GM12878 (cell line): ENCODE results near the gene PHLPP1. TPM values are rescaled to one million over a fixed set of nuclear protein-coding genes. Genes with fewer than 3 reads are reported as not detected.
A peak's percentile ranks its signal among the peaks of the same experiment; 100 is the strongest.

Experiments
- ATAC-seq: fragments of 200-7000 bp; cut with Tn5 transposase; 3 replicates; pipeline ENCODE4 v1.9.1; 2020; ENCODE audit warnings: mild to moderate bottlenecking, moderate library complexity
- BruUV-seq: library from RNA; stranded (reverse); fragments of 400-500 nt; replicated peaks from 2 replicates; lab custom pipeline; 2021; lab: Mats Ljungman, UMichigan
- CTCF ChIA-PET: fragments of 300-600 bp; sonication (Branson Sonifier 250); formaldehyde crosslinking; extraction: SDS; loops from one replicate; lab custom pipeline; 2021; ENCODE audit warnings: inconsistent platforms; lab: Yijun Ruan, JAX
- POLR2A ChIA-PET: fragments of 350-600 bp; formaldehyde crosslinking; extraction: SDS; loops from one replicate; lab custom pipeline; 2021; ENCODE audit warnings: inconsistent platforms; lab: Charles Lee
- RAD21 ChIA-PET: fragments of 300-600 bp; sonication (Branson Sonifier 250); formaldehyde crosslinking; loops from one replicate; lab custom pipeline; 2023; ENCODE audit warnings: antibody characterized with exemption; ENCODE audit not compliant: unreplicated experiment; lab: Charles Lee
- SMC1A ChIA-PET: fragments of 300-600 bp; sonication (Branson Sonifier 250); formaldehyde crosslinking; loops from one replicate; lab custom pipeline; 2023; ENCODE audit not compliant: unreplicated experiment, uncharacterized antibody; lab: Charles Lee
- DNase-seq: peaks from one replicate; pipeline ENCODE4 v3.0.0-alpha.2; 2011; ENCODE audit warnings: low read depth, low spot score
- FAIRE-seq: peaks from 3 replicates; lab custom pipeline; 2011; peaks lifted over from hg19 to GRCh38; lab: Jason Lieb, UNC
- H2AFZ ChIP-seq: 2 replicates; pipeline ENCODE4 v1.6.0; 2011; ENCODE audit warnings: low read depth, low read length, control low read depth; ENCODE audit not compliant: control insufficient read depth
- H3K27ac ChIP-seq: 2 replicates; pipeline ENCODE4 v1.5.1; 2011; ENCODE audit warnings: control low read depth; ENCODE audit not compliant: control insufficient read depth, insufficient read depth
- H3K27me3 ChIP-seq, 2 experiments: replicated peaks in 1 of 2; 2 replicates each; pipeline versions ENCODE4 v1.6.0 to v1.6.1; 2011; ENCODE audit warnings: low read length in 1 of 2; ENCODE audit not compliant: control insufficient read depth in 2 of 2, insufficient read depth in 2 of 2
- H3K36me3 ChIP-seq, 2 experiments: 2 replicates each; pipeline ENCODE4 v1.5.1; 2011; ENCODE audit warnings: low read length in 1 of 2; ENCODE audit not compliant: control insufficient read depth in 2 of 2, insufficient read depth in 2 of 2
- H3K4me1 ChIP-seq: 2 replicates; pipeline ENCODE4 v1.6.1; 2011; ENCODE audit warnings: mild to moderate bottlenecking, low read length, moderate library complexity, mixed read lengths; ENCODE audit not compliant: control insufficient read depth, insufficient read depth
- H3K4me2 ChIP-seq: 2 replicates; pipeline ENCODE4 v1.6.0; 2011; ENCODE audit warnings: control low read depth; ENCODE audit not compliant: control insufficient read depth, insufficient read depth
- H3K4me3 ChIP-seq: fragments of 200-600 bp; sonication (generic); 2 replicates; pipeline ENCODE4 v1.5.1; 2016
- H3K79me2 ChIP-seq: 2 replicates; pipeline ENCODE4 v1.6.0; 2011; ENCODE audit warnings: low read length; ENCODE audit not compliant: control insufficient read depth, insufficient read depth
- H3K9ac ChIP-seq: 2 replicates; pipeline ENCODE4 v1.8.0; 2011; ENCODE audit warnings: low read length, control low read depth, mixed read lengths; ENCODE audit not compliant: control insufficient read depth, insufficient read depth
- H3K9me3 ChIP-seq: replicated peaks from 3 replicates; pipeline ENCODE4 v1.5.1; 2011; ENCODE audit warnings: mild to moderate bottlenecking, low read length; ENCODE audit not compliant: control insufficient read depth, insufficient read depth
- H4K20me1 ChIP-seq: 2 replicates; pipeline ENCODE4 v1.6.0; 2011; ENCODE audit not compliant: control insufficient read depth, insufficient read depth
- CBX5 ChIP-seq: sonication (generic); IDR thresholded peaks from 2 replicates; pipeline ENCODE4 v1.6.1; 2016; ENCODE audit warnings: low read depth, moderate library complexity, mild to moderate bottlenecking, inconsistent platforms
- CHD1 ChIP-seq: IDR thresholded peaks from 2 replicates; pipeline ENCODE4 v1.6.1; 2012; ENCODE audit warnings: low read depth, low read length, improper control_type of control experiment
- DPF2 ChIP-seq: fragments of 450-650 bp; IDR thresholded peaks from 2 replicates; pipeline ENCODE4 v1.6.1; 2017; ENCODE audit warnings: mild to moderate bottlenecking
- MYB ChIP-seq: fragments of 150-350 bp; IDR thresholded peaks from 2 replicates; pipeline ENCODE4 v1.6.1; 2014; ENCODE audit warnings: mild to moderate bottlenecking, low read depth, low read length, borderline replicate concordance
- NRF1 ChIP-seq: conservative IDR thresholded peaks from 2 replicates; pipeline ENCODE4 v1.6.1; 2011; ENCODE audit warnings: mild to moderate bottlenecking, low read depth, low read length, improper control_type of control experiment
- RAD51 ChIP-seq: fragments of 450-650 bp; IDR thresholded peaks from 2 replicates; pipeline ENCODE4 v1.6.1; 2016; ENCODE audit warnings: moderate library complexity, mild to moderate bottlenecking, inconsistent platforms
- RFX5 ChIP-seq: IDR thresholded peaks from 2 replicates; pipeline ENCODE4 v1.6.1; 2011; ENCODE audit warnings: low read depth, low read length, improper control_type of control experiment
- RUNX3 ChIP-seq: IDR thresholded peaks from 2 replicates; pipeline ENCODE4 v1.6.1; 2012; ENCODE audit warnings: low read length, inconsistent platforms
- SP1 ChIP-seq: IDR thresholded peaks from one replicate; pipeline ENCODE4 v1.6.1; 2011; ENCODE audit warnings: low read depth, low read length
- SUZ12 ChIP-seq: fragments of 200-600 bp; sonication (generic); IDR thresholded peaks from one replicate; pipeline ENCODE4 v1.6.1; 2018; ENCODE audit warnings: antibody characterized with exemption, mild to moderate bottlenecking; ENCODE audit not compliant: unreplicated experiment
- TBL1XR1 ChIP-seq: IDR thresholded peaks from 2 replicates; pipeline ENCODE4 v1.6.1; 2012; ENCODE audit warnings: low read depth, low read length, improper control_type of control experiment
- ZSCAN29 ChIP-seq: fragments of 450-650 bp; IDR thresholded peaks from 2 replicates; pipeline ENCODE4 v1.6.1; 2017; ENCODE audit warnings: mild to moderate bottlenecking, moderate library complexity
- ZZZ3 ChIP-seq: IDR thresholded peaks from 2 replicates; pipeline ENCODE4 v1.6.1; 2011; ENCODE audit warnings: low read depth; ENCODE audit not compliant: control insufficient read depth, insufficient read length
- WGBS: methylation state at CpG from one replicate; pipeline ENCODE4 v1.1.6; 2016; ENCODE audit warnings: low lambda C conversion rate; ENCODE audit not compliant: insufficient replicate concordance, insufficient coverage; ENCODE audit errors: missing lambda C conversion rate; 5-methylcytosine and 5-hydroxymethylcytosine counted together
- in situ Hi-C: fragments of 300-500 bp; cut with MboI; formaldehyde crosslinking; loops from 9 replicates; pipeline ENCODE4 v1.14.3; 2018; ENCODE audit warnings: mixed read lengths
- intact Hi-C: fragments of 100-400 bp; cut with micrococcal nuclease; formaldehyde crosslinking; loops from one replicate; pipeline ENCODE4 v1.14.2; 2022; ENCODE audit not compliant: unreplicated experiment
- polyA plus RNA-seq, 11 experiments: library from polyadenylated mRNA; depleted of rRNA in 4 of 11; unstranded in 6 of 11; stranded (reverse) in 5 of 11; fragments of >200 nt; fragmentation: Nextera tagmentation in 4 of 11; fragmentation: Illumina TruSeq in 1 of 11; extraction: Ambion mirVana in 4 of 11; extraction: Trizol in 1 of 11; gene quantifications; 1 replicate in 1 of 11; 2 replicates in 10 of 11; pipeline versions ENCODE4 v1.2.1 to v1.2.3, GENCODE V29; 2011 to 2016; ENCODE audit warnings: inconsistent platforms in 2 of 11, missing spikeins in 2 of 11, low read depth in 1 of 11
- total RNA-seq, 4 experiments: library from RNA; depleted of rRNA in 3 of 4; stranded (reverse); fragments of >200 nt in 3 of 4; fragmentation: Illumina TruSeq in 1 of 4; extraction: Trizol in 1 of 4; gene quantifications; 2 replicates each; pipeline versions ENCODE4 v1.2.1 to v1.2.3, GENCODE V29; 2013 to 2021
- TF ChIP-seq, protein P1 (sequence below): IDR thresholded peaks from 2 replicates; pipeline ENCODE4 v1.6.1; 2012; ENCODE audit warnings: low read length, inconsistent platforms
- TF ChIP-seq, protein P2 (sequence below): fragments of 450-650 bp; IDR thresholded peaks from 2 replicates; pipeline ENCODE4 v1.6.1; 2016; ENCODE audit warnings: mild to moderate bottlenecking
- TF ChIP-seq, protein P3 (sequence below): fragments of 450-650 bp; IDR thresholded peaks from 2 replicates; pipeline ENCODE4 v1.6.1; 2017; ENCODE audit warnings: mild to moderate bottlenecking
- TF ChIP-seq, protein P4 (sequence below): IDR thresholded peaks from 2 replicates; pipeline ENCODE4 v1.6.1; 2012; ENCODE audit warnings: low read depth, low read length, improper control_type of control experiment

PHLPP1 gene
- total and polyA plus RNA-seq, 10 of the 15 experiments (the other 5 are each of a cell fraction or from before 2014, with no cell fraction given) = 0.42 to 7.0 (median 1.9) TPM

DNA sequence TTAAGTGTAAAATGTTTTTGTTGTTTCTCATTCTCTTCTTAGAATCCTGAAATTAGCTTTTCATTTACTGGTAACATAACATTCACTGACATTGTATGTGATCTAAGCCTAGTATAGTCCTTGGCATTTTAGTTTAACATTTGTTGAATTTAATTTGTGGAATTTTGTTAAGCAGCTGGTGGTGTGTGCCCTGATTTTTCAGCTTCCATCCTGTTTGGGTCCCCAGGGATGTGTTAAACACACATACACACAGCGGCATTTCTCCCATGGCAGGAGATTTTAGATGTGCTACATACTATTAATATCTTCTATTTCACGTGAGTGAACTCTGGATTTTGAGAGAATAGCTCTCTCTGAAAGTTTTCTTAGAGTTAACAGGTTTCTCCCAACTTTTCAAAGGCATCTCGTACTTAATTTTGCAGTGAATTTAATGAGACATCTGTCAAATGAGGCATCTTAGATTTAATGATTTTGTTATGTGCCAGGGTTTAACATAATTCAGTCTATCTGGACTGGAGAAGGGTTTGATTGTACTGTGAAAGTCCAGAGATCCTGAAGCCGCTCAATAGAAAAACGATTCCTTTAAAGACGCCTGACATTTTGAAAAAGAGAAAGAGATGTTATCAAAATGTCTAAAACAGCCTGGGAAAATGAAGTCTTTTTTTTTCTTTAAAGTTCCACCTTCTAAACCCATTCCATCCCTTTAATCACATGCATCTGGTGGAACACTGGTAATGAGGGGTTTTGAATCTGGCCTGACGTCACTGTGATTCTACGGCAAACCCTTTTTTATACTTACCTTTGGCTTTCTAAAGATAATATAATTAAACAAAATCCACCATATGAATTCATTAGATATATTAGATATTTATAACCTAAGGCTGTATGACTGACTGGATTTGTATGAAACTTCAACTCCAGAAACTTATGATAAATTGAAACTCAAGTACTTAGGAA is 6.8 kb downstream of the PHLPP1 start (continued):
- TF ChIP-seq, protein P1, sequence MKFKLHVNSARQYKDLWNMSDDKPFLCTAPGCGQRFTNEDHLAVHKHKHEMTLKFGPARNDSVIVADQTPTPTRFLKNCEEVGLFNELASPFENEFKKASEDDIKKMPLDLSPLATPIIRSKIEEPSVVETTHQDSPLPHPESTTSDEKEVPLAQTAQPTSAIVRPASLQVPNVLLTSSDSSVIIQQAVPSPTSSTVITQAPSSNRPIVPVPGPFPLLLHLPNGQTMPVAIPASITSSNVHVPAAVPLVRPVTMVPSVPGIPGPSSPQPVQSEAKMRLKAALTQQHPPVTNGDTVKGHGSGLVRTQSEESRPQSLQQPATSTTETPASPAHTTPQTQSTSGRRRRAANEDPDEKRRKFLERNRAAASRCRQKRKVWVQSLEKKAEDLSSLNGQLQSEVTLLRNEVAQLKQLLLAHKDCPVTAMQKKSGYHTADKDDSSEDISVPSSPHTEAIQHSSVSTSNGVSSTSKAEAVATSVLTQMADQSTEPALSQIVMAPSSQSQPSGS = no peak
- TF ChIP-seq CBX5 (no peak), TBL1XR1 (no peak)

DNA sequence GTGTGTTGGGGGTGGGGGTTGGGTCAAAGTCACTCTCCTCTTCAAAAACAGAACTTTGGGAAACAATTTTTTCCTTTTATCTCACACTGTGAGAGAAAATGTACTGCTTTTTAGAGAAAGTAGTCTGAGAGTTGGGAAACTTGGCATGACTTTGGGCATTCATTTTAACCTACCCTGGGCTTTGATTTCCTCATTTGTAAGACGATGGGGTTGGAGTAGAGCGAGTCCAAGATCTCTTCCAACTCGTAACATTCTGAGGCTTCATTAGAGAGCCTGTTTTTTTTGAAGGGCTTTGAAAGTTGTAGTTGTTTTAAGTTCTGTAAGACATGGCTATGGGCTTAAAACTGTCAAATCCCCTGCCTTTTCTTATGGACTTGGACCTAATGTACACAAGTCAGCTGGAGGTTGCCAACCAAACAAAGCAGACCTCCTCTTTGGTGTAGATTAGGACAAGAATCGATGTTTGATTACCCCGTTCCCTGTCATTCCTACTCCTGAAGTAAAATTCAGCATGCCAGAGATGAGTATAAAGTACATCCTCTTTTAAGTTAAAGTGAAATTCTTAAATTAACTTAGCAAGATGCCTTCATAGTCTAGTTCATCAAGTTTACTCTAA is 8.4 kb downstream of the PHLPP1 start:
- no peaks in the 10 kb centered on the region for H3K4me1 ChIP-seq
- no peaks in the 10 kb centered on the region for H4K20me1 ChIP-seq
- BruUV-seq = no TSS peak
- peak overlapping the region; percentile 38; the same call in 1 of the 2 replicates for H3K4me2 ChIP-seq
- H3K27ac ChIP-seq = no peak overlapping the region
- WGBS = 50% methylated on average over 5 of the region's 5 CpGs
- H3K9ac ChIP-seq = no peak overlapping the region
- H3K79me2 ChIP-seq = peaks cover 18% of the 10 kb centered on the region
- DNase-seq = no peak
- H3K27me3 ChIP-seq = no peaks in the 10 kb centered on the region
- H3K9me3 ChIP-seq = no peaks in the 10 kb centered on the region
- ChIA-PET CTCF (no interaction called here), SMC1A (no interaction called here), POLR2A (no interaction called here), RAD21 (no interaction called here)
- FAIRE-seq = no peak
- intact Hi-C loops (no loop called here), in situ Hi-C loops (loop anchor here (25.0 kb wide), 1 partner anchor 614 kb away; no protein-coding TSS in a partner anchor)
- H2AFZ ChIP-seq = no peak overlapping the region; the same call in none of the 2 replicates
- no peak overlapping the region for H3K4me3 ChIP-seq
- ATAC-seq = no peak; the same call in 2 of the 3 replicates
- no peaks in the 10 kb centered on the region for H3K36me3 ChIP-seq
- TF ChIP-seq ZSCAN29 (no peak), SP1 (no peak), RAD51 (no peak), DPF2 (no peak), RUNX3 (no peak), SUZ12 (no peak), NRF1 (no peak), CBX5 (no peak), MYB (no peak), ZZZ3 (no peak), RFX5 (no peak), CHD1 (no peak)
- TF ChIP-seq, protein P2, sequence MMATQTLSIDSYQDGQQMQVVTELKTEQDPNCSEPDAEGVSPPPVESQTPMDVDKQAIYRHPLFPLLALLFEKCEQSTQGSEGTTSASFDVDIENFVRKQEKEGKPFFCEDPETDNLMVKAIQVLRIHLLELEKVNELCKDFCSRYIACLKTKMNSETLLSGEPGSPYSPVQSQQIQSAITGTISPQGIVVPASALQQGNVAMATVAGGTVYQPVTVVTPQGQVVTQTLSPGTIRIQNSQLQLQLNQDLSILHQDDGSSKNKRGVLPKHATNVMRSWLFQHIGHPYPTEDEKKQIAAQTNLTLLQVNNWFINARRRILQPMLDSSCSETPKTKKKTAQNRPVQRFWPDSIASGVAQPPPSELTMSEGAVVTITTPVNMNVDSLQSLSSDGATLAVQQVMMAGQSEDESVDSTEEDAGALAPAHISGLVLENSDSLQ = no peak
- TF ChIP-seq, protein P3, sequence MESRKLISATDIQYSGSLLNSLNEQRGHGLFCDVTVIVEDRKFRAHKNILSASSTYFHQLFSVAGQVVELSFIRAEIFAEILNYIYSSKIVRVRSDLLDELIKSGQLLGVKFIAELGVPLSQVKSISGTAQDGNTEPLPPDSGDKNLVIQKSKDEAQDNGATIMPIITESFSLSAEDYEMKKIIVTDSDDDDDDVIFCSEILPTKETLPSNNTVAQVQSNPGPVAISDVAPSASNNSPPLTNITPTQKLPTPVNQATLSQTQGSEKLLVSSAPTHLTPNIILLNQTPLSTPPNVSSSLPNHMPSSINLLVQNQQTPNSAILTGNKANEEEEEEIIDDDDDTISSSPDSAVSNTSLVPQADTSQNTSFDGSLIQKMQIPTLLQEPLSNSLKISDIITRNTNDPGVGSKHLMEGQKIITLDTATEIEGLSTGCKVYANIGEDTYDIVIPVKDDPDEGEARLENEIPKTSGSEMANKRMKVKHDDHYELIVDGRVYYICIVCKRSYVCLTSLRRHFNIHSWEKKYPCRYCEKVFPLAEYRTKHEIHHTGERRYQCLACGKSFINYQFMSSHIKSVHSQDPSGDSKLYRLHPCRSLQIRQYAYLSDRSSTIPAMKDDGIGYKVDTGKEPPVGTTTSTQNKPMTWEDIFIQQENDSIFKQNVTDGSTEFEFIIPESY = no peak
- TF ChIP-seq, protein P4, sequence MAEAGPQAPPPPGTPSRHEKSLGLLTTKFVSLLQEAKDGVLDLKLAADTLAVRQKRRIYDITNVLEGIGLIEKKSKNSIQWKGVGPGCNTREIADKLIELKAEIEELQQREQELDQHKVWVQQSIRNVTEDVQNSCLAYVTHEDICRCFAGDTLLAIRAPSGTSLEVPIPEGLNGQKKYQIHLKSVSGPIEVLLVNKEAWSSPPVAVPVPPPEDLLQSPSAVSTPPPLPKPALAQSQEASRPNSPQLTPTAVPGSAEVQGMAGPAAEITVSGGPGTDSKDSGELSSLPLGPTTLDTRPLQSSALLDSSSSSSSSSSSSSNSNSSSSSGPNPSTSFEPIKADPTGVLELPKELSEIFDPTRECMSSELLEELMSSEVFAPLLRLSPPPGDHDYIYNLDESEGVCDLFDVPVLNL = no peak
